Measurements from ENCODE around the gene NUCB1.
A peak's percentile ranks its signal among the peaks of the same experiment; 100 is the strongest.

NUCB1 gene

DNA sequence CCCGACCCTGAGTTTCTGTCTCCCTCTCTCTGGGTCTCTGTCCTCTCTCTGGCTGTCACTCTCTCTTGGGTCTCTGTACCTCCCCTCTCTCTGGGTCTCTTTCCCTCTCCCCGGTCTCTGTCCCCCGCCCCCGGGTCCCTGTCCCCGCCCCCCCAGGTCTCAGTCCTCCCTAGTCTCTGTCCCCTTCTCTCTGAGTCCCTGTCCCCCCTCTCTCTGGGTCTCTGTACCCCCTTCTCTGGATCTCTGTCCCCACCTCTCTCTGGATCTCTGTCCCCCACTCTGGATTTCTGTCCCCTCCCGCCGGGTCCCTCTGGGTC is 62.7 kb downstream of the NUCB1 start:
- DNase-seq (ENCODE audit: low spot score), result no peak

GRCh38 chr19:48963371-48964204 is 63.5 kb downstream of the NUCB1 start:
- no peak for DNase-seq (ENCODE audit: low spot score)

- DNase-seq (ENCODE audit: low spot score), result no peak
Measured at GRCh38 chr19:48964205-48965039, 64.3 kb downstream of the NUCB1 start.

- DNase-seq (ENCODE audit: low spot score), result peak; percentile 98
Measured at GRCh38 chr19:48965040-48965805, 65.1 kb downstream of the NUCB1 start, which contains the start of gene FTL. FTL (plus strand) TSS chr19:48965309; CDS start chr19:48965508, 199 bp downstream.

- peak; percentile 80 for DNase-seq (ENCODE audit: low spot score)
Measured at GRCh38 chr19:48965806-48966540, 65.9 kb downstream of the NUCB1 start.

DNA sequence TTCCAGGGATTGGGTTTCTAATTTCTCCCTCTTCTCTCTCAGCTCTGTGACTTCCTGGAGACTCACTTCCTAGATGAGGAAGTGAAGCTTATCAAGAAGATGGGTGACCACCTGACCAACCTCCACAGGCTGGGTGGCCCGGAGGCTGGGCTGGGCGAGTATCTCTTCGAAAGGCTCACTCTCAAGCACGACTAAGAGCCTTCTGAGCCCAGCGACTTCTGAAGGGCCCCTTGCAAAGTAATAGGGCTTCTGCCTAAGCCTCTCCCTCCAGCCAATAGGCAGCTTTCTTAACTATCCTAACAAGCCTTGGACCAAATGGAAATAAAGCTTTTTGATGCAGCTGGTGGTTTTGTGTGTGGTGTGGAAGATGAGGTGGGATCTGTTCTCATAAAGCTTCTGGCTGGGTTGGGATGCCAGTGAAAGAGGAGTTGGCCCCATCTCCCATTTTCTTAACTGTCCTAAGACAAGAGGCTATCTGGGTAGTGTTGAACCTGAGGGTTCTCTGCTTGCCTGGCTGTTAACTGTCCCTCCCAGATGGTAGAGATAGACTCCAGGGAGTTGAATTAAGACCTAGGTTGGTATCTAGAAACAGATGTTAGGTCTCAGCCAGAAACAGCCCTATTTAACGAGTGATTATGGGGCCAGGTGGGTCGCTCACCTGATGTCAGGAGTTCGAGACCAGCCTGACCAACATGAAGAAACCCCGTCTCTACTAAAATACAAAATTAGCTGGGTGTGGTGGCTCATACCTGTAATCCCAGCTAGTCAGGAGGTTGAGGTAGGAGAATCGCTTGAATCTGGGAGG is 66.6 kb downstream of the NUCB1 start:
- no peak for DNase-seq (ENCODE audit: low spot score)

- DNase-seq (ENCODE audit: low spot score), result no peak
Measured at GRCh38 chr19:48967346-48968178, 67.5 kb downstream of the NUCB1 start.

- no peak for DNase-seq (ENCODE audit: low spot score)
Measured at GRCh38 chr19:48968179-48968661, 68.1 kb downstream of the NUCB1 start.

- DNase-seq (ENCODE audit: low spot score), result no peak
Measured at GRCh38 chr19:48968813-48969218, 68.7 kb downstream of the NUCB1 start.

DNA sequence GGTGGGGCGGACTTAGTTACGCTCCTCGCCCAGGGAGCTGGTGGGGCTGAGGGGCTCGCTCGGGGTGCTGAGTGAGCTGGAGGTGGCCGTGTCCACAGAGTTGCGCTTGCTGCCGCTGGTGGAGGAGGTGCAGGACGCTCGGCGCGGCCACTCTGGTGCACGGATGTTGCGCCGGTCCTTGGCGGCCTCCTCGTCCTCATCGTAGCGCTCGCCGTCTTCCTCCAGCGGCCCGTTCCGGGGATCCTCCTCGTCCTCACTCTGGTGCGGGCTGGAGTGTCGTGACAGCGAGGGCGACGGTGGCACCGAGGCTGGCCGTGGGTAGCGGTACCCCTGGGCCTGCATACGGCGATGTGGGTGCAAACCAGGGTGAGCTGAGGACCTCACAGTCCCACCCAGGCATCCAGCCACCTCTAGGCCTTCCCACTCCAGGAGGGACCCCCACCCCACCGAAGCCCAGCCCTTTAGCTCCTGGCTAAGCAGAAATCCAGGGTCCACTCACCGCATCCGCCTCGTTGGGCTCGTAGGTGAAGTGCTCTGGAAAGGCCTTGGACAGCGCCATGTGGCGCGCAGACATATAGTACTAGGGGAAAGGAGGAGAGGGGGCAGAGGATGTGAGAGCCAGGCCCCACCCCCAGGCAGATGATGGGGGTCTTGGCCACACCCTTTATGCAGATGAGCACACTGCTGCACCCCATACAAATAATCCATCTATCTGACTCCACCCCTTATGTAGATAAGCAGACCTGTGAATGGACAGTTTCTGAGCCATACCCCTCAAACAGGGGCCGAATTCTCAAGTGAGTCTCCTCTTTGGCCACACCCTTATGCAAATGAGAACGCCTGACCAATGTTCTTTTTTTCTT is 69.4 kb downstream of the NUCB1 start:
- no peak for DNase-seq (ENCODE audit: low spot score)

DNA sequence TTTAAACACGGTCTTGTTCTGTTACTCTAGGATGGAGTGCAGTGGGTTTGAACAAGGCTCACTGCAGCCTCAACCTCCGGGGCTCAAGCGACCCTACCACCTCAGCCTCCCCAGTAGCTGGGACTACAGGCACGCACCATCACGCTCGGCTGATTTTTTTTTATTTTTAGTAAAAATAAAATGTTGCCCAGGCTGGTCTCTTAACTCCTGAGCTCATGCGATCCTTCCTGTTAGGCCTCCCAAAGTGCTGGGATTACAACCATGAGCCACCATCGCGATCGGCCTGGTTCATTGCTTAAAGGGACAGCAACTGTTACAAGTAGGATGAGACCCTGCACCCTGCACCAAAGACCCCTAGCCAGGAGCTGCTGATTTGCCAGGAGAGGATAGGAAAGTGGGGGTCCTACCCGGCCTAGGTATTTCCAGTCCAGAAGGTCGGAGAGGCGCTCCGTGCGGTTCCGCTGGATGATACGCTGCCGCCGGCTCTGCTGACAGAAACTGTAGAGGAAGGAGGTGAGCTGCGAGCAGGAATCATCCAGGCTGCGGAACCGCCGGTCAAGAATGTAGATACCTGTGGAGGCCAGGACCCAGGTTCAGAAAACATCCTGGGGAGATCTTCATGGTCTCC is 70.1 kb downstream of the NUCB1 start:
- DNase-seq (ENCODE audit: low spot score), result no peak

- DNase-seq (ENCODE audit: low spot score), result peak; percentile 88
Measured at GRCh38 chr19:48970923-48971395, 70.8 kb downstream of the NUCB1 start.

All from D341Med (cell line).